GM12873 (cell line): Measurements from ENCODE around the gene EYA3.

Experiments
- CTCF ChIP-seq: IDR thresholded peaks from 2 replicates; pipeline ENCODE4 v1.5.1; 2012; ENCODE audit warnings: low read depth, mild to moderate bottlenecking, moderate library complexity, low read length, control low read depth; ENCODE audit not compliant: insufficient read depth; ENCODE audit errors: missing control alignments

The EYA3 gene

GRCh38 chr1:28078262-28078661 lies 10.1 kb downstream of the EYA3 start:
- no peak for TF ChIP-seq CTCF

GRCh38 chr1:28074892-28075511 lies 13.4 kb downstream of the EYA3 start:
- no peak for TF ChIP-seq CTCF

GRCh38 chr1:28073867-28074266 lies 14.5 kb downstream of the EYA3 start:
- TF ChIP-seq CTCF = no peak

GRCh38 chr1:28071813-28072212 lies 16.6 kb downstream of the EYA3 start:
- no peak for TF ChIP-seq CTCF

GRCh38 chr1:28070725-28071593 lies 17.5 kb downstream of the EYA3 start:
- no peak for TF ChIP-seq CTCF

GRCh38 chr1:28067523-28068090 lies 20.8 kb downstream of the EYA3 start:
- TF ChIP-seq CTCF = no peak
